HCT116 (cell line): Measurements from ENCODE around the gene RFC4. TPM values are rescaled to one million over a fixed set of nuclear protein-coding genes. Genes with fewer than 3 reads are reported as not detected.

Source experiments
- ATAC-seq: fragments of 200-7000 bp; cut with Tn5 transposase; 2 replicates; pipeline ENCODE4 v1.9.1; 2020; ENCODE audit warnings: mild to moderate bottlenecking, moderate library complexity
- BruUV-seq: library from RNA; stranded (reverse); fragments of 400-500 nt; replicated peaks from 2 replicates; lab custom pipeline; 2021; lab: Mats Ljungman, UMichigan
- CTCF ChIA-PET: fragments of 300-600 bp; sonication (Branson Sonifier 250); formaldehyde crosslinking; loops from one replicate; lab custom pipeline; 2021; ENCODE audit warnings: antibody characterized with exemption; lab: Charles Lee
- POLR2A ChIA-PET: fragments of 300-600, 350-600 bp; sonication (Branson Sonifier 250); formaldehyde crosslinking; loops from one replicate; lab custom pipeline; 2021; ENCODE audit warnings: antibody characterized with exemption; lab: Charles Lee
- RAD21 ChIA-PET, 2 experiments: fragments of 300-600 bp; sonication (Branson Sonifier 250); formaldehyde crosslinking; loops; one replicate each; lab custom pipeline; 2023; ENCODE audit warnings: low total read pairs in 2 of 2; ENCODE audit not compliant: uncharacterized antibody in 2 of 2, unreplicated experiment in 2 of 2, low non-redundant PET in 1 of 2; lab: Charles Lee
- DNase-seq: peaks from one replicate; pipeline ENCODE4 v3.0.0-alpha.2; 2010; ENCODE audit warnings: low read depth, low spot score
- H2AFZ ChIP-seq: fragments of 200-600 bp; shearing (Covaris generic), sonication (generic); 2 replicates; pipeline ENCODE4 v1.6.1; 2017; ENCODE audit warnings: low read depth, mixed run types, mixed read lengths, antibody characterized with exemption, low read length; ENCODE audit not compliant: poor library complexity, severe bottlenecking
- H3K27ac ChIP-seq: 2 replicates; pipeline ENCODE4 v1.5.1; 2012; ENCODE audit warnings: low read depth, low read length
- H3K27me3 ChIP-seq: fragments of 200-600 bp; sonication (generic); 2 replicates; pipeline ENCODE4 v1.6.1; 2016; ENCODE audit warnings: mixed run types, low read length, mixed read lengths; ENCODE audit not compliant: insufficient read depth
- H3K36me3 ChIP-seq, 2 experiments: fragments of 200-500 bp in 1 of 2; fragments of 200-600 bp in 1 of 2; sonication (Bioruptor generic) in 1 of 2; sonication (generic) in 1 of 2; 2 replicates each; pipeline versions ENCODE4 v1.5.1 to v1.6.1; 2014 to 2016; ENCODE audit warnings: low read length in 2 of 2, inconsistent platforms in 1 of 2, mixed read lengths in 1 of 2, mixed run types in 1 of 2; ENCODE audit not compliant: insufficient read depth in 2 of 2, control insufficient read depth in 1 of 2
- H3K4me1 ChIP-seq, 2 experiments: fragments of 200-600 bp in 1 of 2; sonication (generic) in 1 of 2; 2 replicates each; pipeline versions ENCODE4 v1.5.1 to v1.6.1; 2012 to 2017; ENCODE audit warnings: low read length in 2 of 2, inconsistent platforms in 1 of 2, mild to moderate bottlenecking in 1 of 2, mixed read lengths in 1 of 2, mixed run types in 1 of 2, moderate library complexity in 1 of 2; ENCODE audit not compliant: insufficient read depth in 2 of 2, control insufficient read depth in 1 of 2
- H3K4me2 ChIP-seq: fragments of 200-600 bp; sonication (generic); 2 replicates; pipeline ENCODE4 v1.6.1; 2017; ENCODE audit warnings: mixed run types, low read length, mixed read lengths
- H3K4me3 ChIP-seq, 2 experiments: fragments of 200-600 bp in 1 of 2; sonication (generic) in 1 of 2; replicated peaks in 1 of 2; 2 replicates each; pipeline ENCODE4 v1.5.1; 2011 to 2016; ENCODE audit warnings: low read length in 2 of 2, control low read depth in 1 of 2, low read depth in 1 of 2, mild to moderate bottlenecking in 1 of 2, mixed read lengths in 1 of 2, mixed run types in 1 of 2
- H3K79me2 ChIP-seq: fragments of 200-600 bp; sonication (generic); 2 replicates; pipeline ENCODE4 v1.6.1; 2017; ENCODE audit warnings: mild to moderate bottlenecking, mixed run types, low read length, moderate library complexity, mixed read lengths; ENCODE audit not compliant: insufficient read depth
- H3K9ac ChIP-seq: fragments of 200-600 bp; sonication (generic); 2 replicates; pipeline ENCODE4 v1.6.1; 2016; ENCODE audit warnings: low read length, mixed read lengths
- H3K9me2 ChIP-seq: fragments of 200-600 bp; sonication (generic), shearing (Covaris generic); 2 replicates; pipeline ENCODE4 v1.6.1; 2017; ENCODE audit warnings: mixed run types, mild to moderate bottlenecking, moderate library complexity; ENCODE audit not compliant: insufficient read depth
- H3K9me3 ChIP-seq, 2 experiments: fragments of 200-500 bp in 1 of 2; fragments of 200-600 bp in 1 of 2; sonication (Bioruptor generic) in 1 of 2; sonication (generic) in 1 of 2; 2 replicates each; pipeline ENCODE4 v1.6.1; 2014 to 2017; ENCODE audit warnings: low read length in 2 of 2, mixed read lengths in 2 of 2, inconsistent platforms in 1 of 2, low read depth in 1 of 2, mild to moderate bottlenecking in 1 of 2, mixed run types in 1 of 2, moderate library complexity in 1 of 2; ENCODE audit not compliant: control insufficient read depth in 1 of 2, insufficient read depth in 1 of 2
- H4K20me1 ChIP-seq: fragments of 200-600 bp; sonication (generic), shearing (Covaris generic); 2 replicates; pipeline ENCODE4 v1.6.1; 2017; ENCODE audit warnings: mixed run types, mild to moderate bottlenecking, moderate library complexity; ENCODE audit not compliant: insufficient read depth
- CEBPB ChIP-seq: IDR thresholded peaks from 2 replicates; pipeline ENCODE4 v1.6.1; 2012; ENCODE audit warnings: low read depth
- CTCF ChIP-seq, 3 experiments: fragments of 200-600 bp in 1 of 3; sonication (generic) in 1 of 3; IDR thresholded peaks in 2 of 3; conservative IDR thresholded peaks in 1 of 3; 2 replicates each; pipeline ENCODE4 v1.5.1; 2012 to 2017; ENCODE audit warnings: low read depth in 2 of 3, low read length in 2 of 3, antibody characterized with exemption in 1 of 3, borderline replicate concordance in 1 of 3, control low read depth in 1 of 3, mild to moderate bottlenecking in 1 of 3, mixed read lengths in 1 of 3, mixed run types in 1 of 3, moderate library complexity in 1 of 3; ENCODE audit not compliant: insufficient read depth in 1 of 3
- EZH2 ChIP-seq: fragments of 200-600 bp; sonication (generic); IDR thresholded peaks from 2 replicates; pipeline ENCODE4 v1.6.1; 2017; ENCODE audit warnings: antibody characterized with exemption, mixed run types
- EZH2phosphoT487 ChIP-seq: fragments of 200-600 bp; IDR thresholded peaks from 2 replicates; pipeline ENCODE4 v1.6.1; 2018; ENCODE audit warnings: antibody characterized with exemption, borderline replicate concordance
- JUND ChIP-seq: IDR thresholded peaks from 2 replicates; pipeline ENCODE4 v1.6.1; 2012
- MAX ChIP-seq: IDR thresholded peaks from 2 replicates; pipeline ENCODE4 v1.6.1; 2012
- POLR2AphosphoS5 ChIP-seq: IDR thresholded peaks from 2 replicates; pipeline ENCODE4 v1.6.1; 2011; ENCODE audit warnings: mild to moderate bottlenecking, low read depth, low read length, moderate library complexity
- RAD21 ChIP-seq: IDR thresholded peaks from 2 replicates; pipeline ENCODE4 v1.6.1; 2012; ENCODE audit warnings: low read depth, mild to moderate bottlenecking
- SIN3A ChIP-seq: IDR thresholded peaks from 2 replicates; pipeline ENCODE4 v1.6.1; 2012; ENCODE audit warnings: low read depth
- SP1 ChIP-seq: IDR thresholded peaks from 2 replicates; pipeline ENCODE4 v1.6.1; 2012; ENCODE audit warnings: low read depth
- SRF ChIP-seq: IDR thresholded peaks from 2 replicates; pipeline ENCODE4 v1.6.1; 2012; ENCODE audit warnings: low read depth
- YY1 ChIP-seq: IDR thresholded peaks from 2 replicates; pipeline ENCODE4 v1.6.1; 2011; ENCODE audit warnings: low read length, low read depth, moderate library complexity, mild to moderate bottlenecking; ENCODE audit not compliant: insufficient replicate concordance; ENCODE audit errors: extremely low read depth
- ZNF274 ChIP-seq: fragments of 200-500 bp; sonication (Bioruptor generic); IDR thresholded peaks from 2 replicates; pipeline ENCODE4 v1.6.1; 2014; ENCODE audit warnings: mild to moderate bottlenecking, low read depth, low read length, inconsistent platforms
- intact Hi-C: fragments of 100-400 bp; cut with micrococcal nuclease; formaldehyde crosslinking; loops from 2 replicates; pipeline ENCODE4 v1.10.0; 2022
- total RNA-seq: library from RNA; stranded (reverse); gene quantifications from one replicate; pipeline ENCODE4 v1.2.1, GENCODE V29; 2021; ENCODE audit not compliant: unreplicated experiment
- TF ChIP-seq, protein P1 (sequence below): IDR thresholded peaks from 2 replicates; pipeline ENCODE4 v1.6.1; 2012
- TF ChIP-seq, protein P2 (sequence below): IDR thresholded peaks from 2 replicates; pipeline ENCODE4 v1.6.1; 2011; ENCODE audit warnings: mild to moderate bottlenecking, low read length, moderate library complexity; ENCODE audit not compliant: insufficient replicate concordance; ENCODE audit errors: extremely low read depth

Gene RFC4
- total RNA-seq, 1 experiment from 2014 or later: 86.2 TPM

- TF ChIP-seq, protein P1, sequence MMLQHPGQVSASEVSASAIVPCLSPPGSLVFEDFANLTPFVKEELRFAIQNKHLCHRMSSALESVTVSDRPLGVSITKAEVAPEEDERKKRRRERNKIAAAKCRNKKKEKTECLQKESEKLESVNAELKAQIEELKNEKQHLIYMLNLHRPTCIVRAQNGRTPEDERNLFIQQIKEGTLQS: 0 out of 2 replicates have a peak, but pooled peaks have one; percentile 9
- TF ChIP-seq CEBPB (0 out of 2 replicates have a peak, but pooled peaks have one; percentile 30), EZH2phosphoT487 (no peak), SP1 (no peak)
- TF ChIP-seq, all 23 proteins: peak for 7
These were observed 15.9 kb downstream of the RFC4 start (continued) for GRCh38 chr3:186790261-186790981.

DNA sequence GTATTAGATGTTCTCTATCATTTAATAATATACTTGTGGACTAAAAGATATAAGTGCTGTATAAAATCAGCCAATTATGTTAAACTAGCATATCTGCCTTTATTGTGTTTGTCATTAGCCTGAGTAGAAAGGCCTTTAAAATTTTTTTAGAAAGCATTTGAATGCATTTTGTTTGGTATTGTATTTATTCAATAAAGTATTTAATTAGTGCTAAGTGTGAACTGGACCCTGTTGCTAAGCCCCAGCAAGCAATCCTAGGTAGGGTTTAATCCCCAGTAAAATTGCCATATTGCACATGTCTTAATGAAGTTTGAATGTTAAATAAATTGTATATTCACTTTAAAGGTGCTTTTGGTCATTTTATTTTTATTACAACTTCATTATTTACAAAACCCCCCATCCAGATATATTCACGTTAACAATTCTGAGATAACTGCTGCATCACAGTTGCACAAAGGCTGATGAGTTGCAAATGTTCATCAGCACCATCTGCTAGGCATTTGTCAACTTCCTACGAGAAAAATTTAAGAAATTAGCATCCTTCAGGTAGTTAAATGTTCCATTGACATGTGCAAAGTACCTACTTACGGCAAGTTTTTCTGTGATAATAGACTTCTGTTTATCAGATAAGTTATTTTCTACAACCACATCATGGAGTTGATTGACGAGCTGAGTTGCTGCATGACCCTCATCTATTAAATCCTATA lies 16.6 kb downstream of the RFC4 start:
- POLR2A ChIA-PET: interaction anchor here (0.9 to 1.6 kb wide), 5 partner anchors 16 to 375 kb away, joined by 3 to 4 read pairs (median 4); partner anchors contain the start of gene RFC4
- H3K4me3 ChIP-seq: no peak overlapping the region
- no peaks in the 10 kb centered on the region for H3K27me3 ChIP-seq
- peaks cover 43% of the 10 kb centered on the region for H4K20me1 ChIP-seq
- TF ChIP-seq JUND (no peak), SRF (no peak; the same call in 1 of the 2 replicates), CEBPB (no peak; the same call in 1 of the 2 replicates), YY1 (no peak), CTCF (IDR thresholded peaks at IDR 0.05 in 2 of 3, conservative IDR thresholded peaks at IDR 0.05 in 1 of 3; ENCODE audit: borderline replicate concordance in 1 of 3, insufficient read depth in 1 of 3, low read depth in 2 of 3, low read length in 2 of 3) (no peak), EZH2phosphoT487 (no peak), EZH2 (no peak), ZNF274 (no peak), RAD21 (no peak), POLR2AphosphoS5 (peak; percentile 62; the same call in 1 of the 2 replicates), SIN3A (no peak; the same call in 1 of the 2 replicates), MAX (no peak; the same call in 1 of the 2 replicates)
- TF ChIP-seq, protein P2, sequence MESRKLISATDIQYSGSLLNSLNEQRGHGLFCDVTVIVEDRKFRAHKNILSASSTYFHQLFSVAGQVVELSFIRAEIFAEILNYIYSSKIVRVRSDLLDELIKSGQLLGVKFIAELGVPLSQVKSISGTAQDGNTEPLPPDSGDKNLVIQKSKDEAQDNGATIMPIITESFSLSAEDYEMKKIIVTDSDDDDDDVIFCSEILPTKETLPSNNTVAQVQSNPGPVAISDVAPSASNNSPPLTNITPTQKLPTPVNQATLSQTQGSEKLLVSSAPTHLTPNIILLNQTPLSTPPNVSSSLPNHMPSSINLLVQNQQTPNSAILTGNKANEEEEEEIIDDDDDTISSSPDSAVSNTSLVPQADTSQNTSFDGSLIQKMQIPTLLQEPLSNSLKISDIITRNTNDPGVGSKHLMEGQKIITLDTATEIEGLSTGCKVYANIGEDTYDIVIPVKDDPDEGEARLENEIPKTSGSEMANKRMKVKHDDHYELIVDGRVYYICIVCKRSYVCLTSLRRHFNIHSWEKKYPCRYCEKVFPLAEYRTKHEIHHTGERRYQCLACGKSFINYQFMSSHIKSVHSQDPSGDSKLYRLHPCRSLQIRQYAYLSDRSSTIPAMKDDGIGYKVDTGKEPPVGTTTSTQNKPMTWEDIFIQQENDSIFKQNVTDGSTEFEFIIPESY: no peak
- TF ChIP-seq, protein P1: 0 out of 2 replicates have a peak, but pooled peaks have one; percentile 14
- TF ChIP-seq, all 23 proteins: peak for 2
- Histone ChIP-seq H2AFZ (no peak overlapping the region), H3K4me2 (no peak overlapping the region), H3K36me3 (peaks cover 59 to 66% of the 10 kb centered on the region in 2 experiments), H3K4me1 (peaks cover 0 to 10% of the 10 kb centered on the region in 2 experiments; a peak in 2 of 4 replicates), H3K9me2 (no peaks in the 10 kb centered on the region), H3K9me3 (no peaks in the 10 kb centered on the region), H3K79me2 (peaks cover 43% of the 10 kb centered on the region), H3K27ac (no peak overlapping the region), H3K9ac (no peak overlapping the region)
- CTCF ChIA-PET: interaction anchor here (0.8 to 1.6 kb wide), 2 partner anchors 32 to 175 kb away, joined by 3 to 4 read pairs; no protein-coding TSS in a partner anchor
- DNase-seq (no peak), ATAC-seq (peak; percentile 11; the same call in 1 of the 2 replicates)
- intact Hi-C loops: no loop called here
- no TSS peak for BruUV-seq
- RAD21 ChIA-PET: no interaction called here
